Glomerular endothelial cell (primary cell): ENCODE measurements around the gene INO80E. TPM values are rescaled to one million over a fixed set of nuclear protein-coding genes. Genes with fewer than 3 reads are reported as not detected.
"Not testable (repeated sequence)": the region's sequence is repeated elsewhere in the genome, so short reads cannot be mapped to it uniquely, and the experiment has no call there.

Experiments used
- DNase-seq: peaks from one replicate; pipeline ENCODE4 v3.0.0-alpha.2; 2011; ENCODE audit warnings: low read depth, low spot score; ENCODE audit errors: extremely low read depth
- total RNA-seq: library from RNA; depleted of rRNA; stranded (reverse); fragments of >200 nt; gene quantifications from 2 replicates; pipeline ENCODE4 v1.2.3, GENCODE V29; 2015

Gene INO80E
- total RNA-seq, 1 donor from 2014 or later, result 77.5 TPM

GRCh38 chr16:30009085-30009862 lies 13.2 kb downstream of the INO80E start:
- no peak for DNase-seq

DNA sequence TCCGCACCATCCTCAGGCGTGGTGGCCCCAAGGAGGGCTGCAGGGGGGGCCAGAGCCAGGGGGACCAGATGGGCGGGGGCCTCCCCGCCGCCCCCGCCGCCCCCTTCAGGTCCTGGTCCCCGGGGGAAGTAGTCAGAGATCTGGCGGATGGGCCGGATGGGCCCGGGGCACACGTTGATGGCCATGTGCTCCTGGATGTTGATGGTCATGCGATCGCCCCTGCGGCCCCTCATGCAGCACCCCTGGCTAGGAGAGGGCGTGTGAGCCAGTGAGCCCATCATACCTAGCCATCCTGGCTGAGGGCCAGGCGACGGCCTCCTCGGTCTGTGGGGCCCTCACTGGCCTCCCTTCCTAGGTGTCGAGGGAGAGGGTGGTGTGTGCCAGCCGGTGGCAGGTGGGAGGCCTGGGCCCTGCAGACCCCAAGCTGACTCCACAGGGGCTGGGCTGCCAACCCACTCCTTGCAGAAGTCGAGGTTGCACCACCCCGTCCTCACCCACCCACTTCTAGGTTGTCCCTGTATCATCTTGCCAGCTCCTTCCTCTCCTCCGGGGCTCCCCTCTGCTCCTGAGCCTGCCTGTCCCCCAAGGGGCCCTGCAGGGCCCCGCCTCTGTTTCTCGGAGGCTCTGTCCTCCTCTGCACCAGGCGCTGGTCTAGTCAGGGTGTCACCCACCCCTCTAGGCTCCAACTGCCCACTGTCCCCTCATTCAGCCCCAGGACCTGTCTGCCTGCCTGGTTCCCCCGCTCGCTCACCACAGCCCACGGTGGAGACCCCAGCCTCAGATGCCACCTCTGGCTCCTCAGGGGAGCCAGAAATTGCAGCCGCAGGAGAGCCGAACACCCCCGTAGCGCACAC lies 14.2 kb downstream of the INO80E start:
- no peak for DNase-seq

GRCh38 chr16:30010844-30011713 lies 15.0 kb downstream of the INO80E start, which contains the start of gene DOC2A:
TSS of gene DOC2A (minus strand) at chr16:30011027. CDS start at chr16:30010222, 805 bp downstream.
- DNase-seq, result no peak

GRCh38 chr16:30011714-30012504 lies 15.9 kb downstream of the INO80E start:
- DNase-seq, result no peak

DNA sequence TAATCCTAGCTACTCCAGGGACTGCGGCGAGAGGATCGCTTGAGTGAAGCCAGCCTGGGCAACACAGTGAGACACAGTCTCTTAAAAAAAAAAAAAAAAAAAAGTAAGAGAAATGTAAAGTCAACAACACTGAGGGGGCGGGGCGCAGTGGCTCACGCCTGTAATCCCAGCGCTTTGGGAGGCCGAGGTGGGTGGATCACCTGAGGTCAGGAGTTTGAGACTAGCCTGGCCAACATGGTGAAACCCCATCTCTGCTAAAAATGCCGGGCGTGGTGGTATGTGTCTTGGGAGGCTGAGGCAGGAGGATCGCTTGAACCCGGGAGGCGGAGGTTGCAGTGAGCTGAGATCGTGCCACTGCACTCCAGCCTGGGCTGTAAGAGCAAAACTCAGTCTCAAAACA lies 16.6 kb downstream of the INO80E start:
- DNase-seq, result not testable (repeated sequence)

- not testable (repeated sequence) for DNase-seq
Observed at GRCh38 chr16:30015450-30015849, 19.4 kb downstream of the INO80E start.

- DNase-seq, result no peak
Observed at GRCh38 chr16:30016555-30017276, 20.7 kb downstream of the INO80E start.

GRCh38 chr16:30017277-30017656 lies 21.2 kb downstream of the INO80E start:
- no peak for DNase-seq

- not testable (repeated sequence) for DNase-seq
Observed at GRCh38 chr16:30017937-30018336, 21.9 kb downstream of the INO80E start.

DNA sequence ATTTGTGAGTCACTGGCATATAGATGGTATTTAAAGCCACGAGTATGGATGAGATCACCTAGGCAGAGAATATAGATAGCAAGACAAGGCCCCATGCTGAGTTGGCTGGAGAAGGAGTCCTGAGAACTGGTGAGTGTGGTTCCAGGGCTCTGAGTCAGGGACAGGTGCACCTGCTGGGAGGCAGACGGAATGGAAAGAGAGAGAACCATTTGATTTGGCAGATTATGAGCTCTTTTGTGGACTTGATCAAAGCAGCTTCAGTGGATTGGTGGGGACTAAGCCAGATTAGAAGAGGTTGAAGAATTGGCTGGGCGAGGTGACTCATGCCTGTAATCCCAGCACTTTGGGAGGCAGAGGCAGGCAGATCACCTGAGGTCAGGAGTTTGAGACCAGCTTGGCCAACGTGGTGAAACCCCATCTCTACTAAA lies 22.7 kb downstream of the INO80E start:
- no peak for DNase-seq

- DNase-seq, result no peak
Observed at GRCh38 chr16:30022887-30023286, 26.8 kb downstream of the INO80E start, which contains the start of gene C16orf92. TSS of gene C16orf92 (plus strand) at chr16:30023198. CDS start at chr16:30023341, 143 bp downstream.

DNA sequence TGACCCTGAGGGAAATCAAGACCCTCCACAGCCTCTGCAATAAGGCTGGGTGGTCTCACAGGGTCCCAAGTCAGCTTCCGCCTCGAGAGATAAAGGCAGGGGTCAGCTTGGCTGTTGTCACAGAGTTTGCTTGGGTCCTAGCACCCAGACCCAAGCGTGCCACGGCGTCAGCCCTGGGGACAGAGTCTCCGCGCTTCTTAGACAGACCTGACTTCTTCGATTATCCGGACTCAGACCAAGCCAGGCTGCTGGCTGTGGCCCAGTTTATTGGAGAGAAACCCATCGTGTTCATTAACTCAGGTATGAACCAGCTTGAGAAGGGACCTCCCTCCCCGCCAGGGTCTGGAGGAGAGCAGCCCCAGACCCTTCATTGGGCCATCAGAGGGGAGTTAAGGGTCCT lies 27.5 kb downstream of the INO80E start:
- DNase-seq, result no peak

GRCh38 chr16:30024451-30024850 lies 28.4 kb downstream of the INO80E start:
- no peak for DNase-seq

GRCh38 chr16:30025156-30025555 lies 29.1 kb downstream of the INO80E start:
- DNase-seq, result no peak

DNA sequence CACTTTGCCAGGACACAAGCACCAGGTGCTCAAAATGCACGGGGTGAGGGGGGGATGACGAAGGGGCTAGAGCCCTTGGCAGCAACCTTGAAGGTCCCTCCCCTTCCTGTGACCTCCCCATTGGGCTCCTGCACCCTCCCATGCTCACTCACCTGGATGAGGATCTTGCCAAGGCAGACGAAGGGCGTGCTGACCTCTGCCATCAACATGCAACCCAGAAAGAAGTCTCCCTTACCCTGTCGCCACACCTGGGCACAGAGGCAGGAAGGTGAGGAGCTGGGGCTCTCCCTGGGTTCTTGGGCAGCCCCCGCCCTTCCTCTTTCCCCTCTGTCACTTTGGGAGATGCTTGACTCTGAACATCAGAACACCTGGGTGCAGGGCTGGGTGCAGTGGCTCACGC lies 29.5 kb downstream of the INO80E start:
- DNase-seq, result no peak

GRCh38 chr16:30026449-30026848 lies 30.4 kb downstream of the INO80E start:
- no peak for DNase-seq

DNA sequence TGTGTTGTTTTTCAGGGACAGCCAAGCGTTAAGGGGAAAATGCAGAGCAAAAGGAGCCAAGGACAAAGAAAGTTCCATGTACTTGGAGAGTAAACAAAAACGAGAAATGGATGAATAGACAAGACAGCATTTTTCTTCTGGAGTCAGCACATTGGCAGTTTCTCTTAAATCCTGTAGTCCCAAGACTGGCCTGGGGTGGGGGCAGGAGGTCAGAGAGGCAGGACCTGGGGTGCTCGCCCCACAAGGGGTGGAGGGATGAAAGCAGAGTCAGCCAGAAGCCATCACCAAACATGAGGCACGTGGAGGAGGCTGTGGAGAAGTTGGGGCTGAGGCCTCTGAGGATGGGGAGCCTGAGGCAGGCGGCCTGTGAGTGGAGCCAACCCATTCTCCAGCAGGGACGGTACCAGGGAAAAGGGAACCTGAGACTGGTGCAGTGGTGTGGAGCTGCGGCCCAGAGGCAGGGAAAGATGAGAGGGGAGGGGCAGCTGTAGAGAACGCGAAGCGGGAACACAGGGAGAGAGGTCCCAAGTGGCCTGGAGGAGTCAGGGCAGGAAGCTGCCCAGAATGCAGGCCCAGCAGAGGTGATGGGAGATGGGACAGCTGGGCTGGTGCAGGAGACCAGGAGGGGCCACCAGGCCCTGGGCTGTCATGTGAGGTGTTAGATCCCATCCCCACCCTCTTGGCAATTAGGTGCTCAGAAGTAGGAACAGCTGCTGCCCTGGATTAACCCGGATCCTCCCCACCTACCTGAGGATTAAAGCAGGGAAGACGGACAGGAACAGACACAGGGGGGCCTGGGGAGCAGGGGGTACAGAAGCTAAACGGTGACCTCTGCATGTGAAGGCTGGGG lies 31.8 kb downstream of the INO80E start:
- no peak for DNase-seq

GRCh38 chr16:30028438-30029076 lies 32.5 kb downstream of the INO80E start:
- no peak for DNase-seq
